Tibial artery (tissue), 4 donors: ENCODE results near the gene SMC1B.

Source experiments
- DNase-seq, 2 donors: peaks; one replicate each; pipeline ENCODE4 v3.0.0-alpha.2; 2019
- H3K27ac ChIP-seq, 2 donors: fragments of 200-600 bp; sonication (generic) in 1 of 2; 1 replicate in 1 of 2; 2 replicates in 1 of 2; pipeline ENCODE4 v1.5.1; 2018 to 2019; ENCODE audit warnings: mild to moderate bottlenecking in 1 of 2
- H3K27me3 ChIP-seq, 2 donors: fragments of 200-600 bp; sonication (generic) in 1 of 2; one replicate each; pipeline versions ENCODE4 v1.5.1 to v1.6.0; 2016 to 2019
- H3K36me3 ChIP-seq, 3 donors: fragments of 200-600 bp; sonication (generic) in 2 of 3; one replicate each; pipeline ENCODE4 v1.5.1; 2016 to 2019; ENCODE audit warnings: mild to moderate bottlenecking in 2 of 3
- H3K4me1 ChIP-seq, 4 donors: fragments of 200-600 bp; sonication (generic) in 2 of 4; 1 replicate in 3 of 4; 2 replicates in 1 of 4; pipeline ENCODE4 v1.5.1; 2016 to 2019
- H3K4me3 ChIP-seq, 2 donors: fragments of 200-600 bp; sonication (generic) in 1 of 2; 1 replicate in 1 of 2; 2 replicates in 1 of 2; pipeline ENCODE4 v1.5.1; 2018 to 2019; ENCODE audit warnings: mild to moderate bottlenecking in 2 of 2
- H3K9me3 ChIP-seq, 3 donors: fragments of 200-600 bp; sonication (generic) in 1 of 3; one replicate each; pipeline ENCODE4 v1.5.1; 2016 to 2019
- CTCF ChIP-seq, 2 experiments: fragments of 200-600 bp in 1 of 2; fragments of 450-650 bp in 1 of 2; IDR thresholded peaks; one replicate each; pipeline ENCODE4 v1.5.1; 2017 to 2019; ENCODE audit warnings: antibody characterized with exemption in 2 of 2, mild to moderate bottlenecking in 1 of 2, moderate library complexity in 1 of 2
- intact Hi-C: fragments of 100-400 bp; cut with DNase I; formaldehyde crosslinking; loops from one replicate; pipeline ENCODE4 v1.15.0; 2023; ENCODE audit warnings: low total_unique reads

Gene SMC1B

GRCh38 chr22:45426387-45426786 lies 13.0 kb upstream of the SMC1B start:
- Histone ChIP-seq H3K4me3 (no peak overlapping the region), H3K27me3 (peaks cover 0 to 12% of the 10 kb centered on the region in 2 donors), H3K36me3 (no peaks in the 10 kb centered on the region), H3K9me3 (no peaks in the 10 kb centered on the region), H3K4me1 (no peaks in the 10 kb centered on the region), H3K27ac (no peak overlapping the region)
- peak in 1 of 2 donors; percentile 43 for DNase-seq
- intact Hi-C loops = no loop called here
- no peak for TF ChIP-seq CTCF (IDR thresholded peaks at IDR 0.05)

- Histone ChIP-seq H3K27me3 (peaks cover 0 to 12% of the 10 kb centered on the region in 2 donors), H3K9me3 (no peaks in the 10 kb centered on the region), H3K4me3 (no peak overlapping the region), H3K4me1 (no peaks in the 10 kb centered on the region), H3K27ac (no peak overlapping the region), H3K36me3 (no peaks in the 10 kb centered on the region)
- intact Hi-C loops = no loop called here
- peak; percentile 14 to 45 for DNase-seq
- no peak for TF ChIP-seq CTCF (IDR thresholded peaks at IDR 0.05)
Measured at GRCh38 chr22:45425531-45426265, 12.3 kb upstream of the SMC1B start.

- Histone ChIP-seq H3K27ac (no peak overlapping the region), H3K27me3 (peaks cover 0 to 12% of the 10 kb centered on the region in 2 donors), H3K4me1 (no peaks in the 10 kb centered on the region), H3K36me3 (no peaks in the 10 kb centered on the region), H3K9me3 (no peaks in the 10 kb centered on the region), H3K4me3 (no peak overlapping the region)
- intact Hi-C loops = no loop called here
- peak in 1 of 2 donors; percentile 41 for DNase-seq
- TF ChIP-seq CTCF (IDR thresholded peaks at IDR 0.05) = no peak
Measured at GRCh38 chr22:45425101-45425500, 11.7 kb upstream of the SMC1B start.

GRCh38 chr22:45424241-45424731 lies 10.9 kb upstream of the SMC1B start:
- Histone ChIP-seq H3K9me3 (no peaks in the 10 kb centered on the region), H3K4me3 (no peak overlapping the region), H3K4me1 (no peaks in the 10 kb centered on the region), H3K27me3 (peaks cover 0 to 12% of the 10 kb centered on the region in 2 donors), H3K36me3 (no peaks in the 10 kb centered on the region), H3K27ac (no peak overlapping the region)
- peak; percentile 49 to 69 for DNase-seq
- intact Hi-C loops = no loop called here
- no peak for TF ChIP-seq CTCF (IDR thresholded peaks at IDR 0.05)

GRCh38 chr22:45423524-45423923 lies 10.1 kb upstream of the SMC1B start:
- intact Hi-C loops = no loop called here

More at GRCh38 chr22:45423524-45423923, 10.1 kb upstream of the SMC1B start:
- Histone ChIP-seq H3K27ac (no peak overlapping the region), H3K4me3 (no peak overlapping the region), H3K9me3 (no peaks in the 10 kb centered on the region), H3K36me3 (no peaks in the 10 kb centered on the region), H3K4me1 (no peaks in the 10 kb centered on the region), H3K27me3 (peaks cover 0 to 12% of the 10 kb centered on the region in 2 donors)
- TF ChIP-seq CTCF (IDR thresholded peaks at IDR 0.05) = no peak
- DNase-seq = peak in 1 of 2 donors; percentile 20
